ENCODE results near the gene RNASET2. TPM values are rescaled to one million over a fixed set of nuclear protein-coding genes. Genes with fewer than 3 reads are reported as not detected.

Gene RNASET2
- total and polyA plus RNA-seq, 2 of the 13 experiments (the other 11 are each of a cell fraction or from before 2014, with no cell fraction given), result 44.6 to 597 TPM

GRCh38 chr6:166925141-166925996 lies 31.0 kb downstream of the RNASET2 start (continued):
- TF ChIP-seq NONO (IDR thresholded peaks at IDR 0.05), result no peak
- peak; percentile 43; the same call in 1 of the 2 replicates for TF ChIP-seq NONO (CRISPR knock-in tag; conservative IDR thresholded peaks at IDR 0.05)
- peak; percentile 52; the same call in 1 of the 2 replicates for TF ChIP-seq ZNF501 (CRISPR knock-in tag; IDR thresholded peaks at IDR 0.05)
- TF ChIP-seq ZNF687 (CRISPR knock-in tag; IDR thresholded peaks at IDR 0.05), result 0 out of 2 replicates have a peak, but pooled peaks have one; percentile 9
- 0 out of 2 replicates have a peak, but pooled peaks have one; percentile 19 for TF ChIP-seq HNRNPL (IDR thresholded peaks at IDR 0.05; ENCODE audit: low read depth, low read length)
- no peak for TF ChIP-seq ZNF407 (CRISPR knock-in tag; IDR thresholded peaks at IDR 0.05; ENCODE audit: not compliant biosample characterization)
- TF ChIP-seq SOX6 (IDR thresholded peaks at IDR 0.05), result 0 out of 2 replicates have a peak, but pooled peaks have one; percentile 10
- no peak for TF ChIP-seq SOX6 (CRISPR knock-in tag; IDR thresholded peaks at IDR 0.05)
- no peak for TF ChIP-seq PBX3 (CRISPR knock-in tag; IDR thresholded peaks at IDR 0.05; ENCODE audit: borderline replicate concordance)
- TF ChIP-seq ZNF891 (CRISPR knock-in tag; IDR thresholded peaks at IDR 0.05), result 0 out of 2 replicates have a peak, but pooled peaks have one; percentile 24
- TF ChIP-seq POLR2G (IDR thresholded peaks at IDR 0.05; ENCODE audit: low read depth, low read length), result peak; percentile 43; the same call in 1 of the 2 replicates
- no peak for TF ChIP-seq KLF12 (CRISPR knock-in tag; IDR thresholded peaks at IDR 0.05; ENCODE audit: borderline replicate concordance)

Data from HepG2 (cell line).